GM06990 (cell line): ENCODE data around the gene SSH2.

Experiments
- DNase-seq: peaks from one replicate; pipeline ENCODE4 v3.0.0-alpha.2; 2011; ENCODE audit not compliant: insufficient read length; ENCODE audit errors: extremely low read depth
- H3K27me3 ChIP-seq: replicated peaks from 2 replicates; pipeline ENCODE4 v1.6.0; 2011; ENCODE audit warnings: low read length; ENCODE audit not compliant: control insufficient read depth, insufficient read depth
- H3K36me3 ChIP-seq: 2 replicates; pipeline ENCODE4 v1.5.1; 2011; ENCODE audit warnings: low read length; ENCODE audit not compliant: control insufficient read depth, insufficient read depth
- H3K4me3 ChIP-seq: replicated peaks from 2 replicates; pipeline ENCODE4 v1.5.1; 2011; ENCODE audit warnings: low read depth, mild to moderate bottlenecking, control low read depth, low read length
- CTCF ChIP-seq: IDR thresholded peaks from 2 replicates; pipeline ENCODE4 v1.5.1; 2011; ENCODE audit warnings: low read length, control low read depth, mild to moderate bottlenecking, inconsistent platforms; ENCODE audit not compliant: insufficient read depth, poor library complexity, severe bottlenecking

Gene SSH2

DNA sequence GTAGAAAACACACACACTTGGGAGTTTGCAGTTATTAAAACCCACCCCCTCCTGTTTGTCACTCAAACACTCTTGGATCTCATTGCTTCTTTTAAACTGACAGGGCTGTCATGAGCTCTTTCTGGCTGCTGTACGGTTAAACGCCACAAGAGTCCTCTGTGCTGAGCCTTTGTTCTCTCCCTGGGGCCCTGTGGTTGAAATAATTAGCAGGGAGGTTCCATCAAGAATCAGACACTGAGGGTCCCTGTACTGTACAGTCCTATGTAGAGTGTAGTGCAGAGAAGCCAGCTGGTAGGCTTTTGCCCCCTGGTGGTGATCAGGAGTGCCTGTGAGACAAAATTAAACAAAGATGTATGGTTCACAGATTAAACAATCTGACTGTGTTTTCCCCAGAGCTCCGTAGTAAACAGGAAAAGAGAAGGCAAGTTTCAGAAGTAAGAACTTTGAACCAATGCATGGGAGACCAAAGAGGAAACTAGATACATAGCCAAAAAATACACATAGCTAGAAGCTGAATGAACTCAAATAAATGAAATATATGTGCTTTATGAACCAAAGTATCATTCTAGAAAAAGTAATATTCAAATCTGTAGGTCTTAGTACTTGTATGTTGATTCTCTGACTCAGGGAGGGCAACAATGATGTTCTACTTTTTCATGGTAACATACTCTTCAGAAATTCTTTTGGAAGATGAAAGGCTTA is 1.4 kb upstream of the SSH2 start:
- TF ChIP-seq CTCF: peak; percentile 90
- H3K27me3 ChIP-seq: no peaks in the 10 kb centered on the region
- peak overlapping the region; percentile 95 for H3K4me3 ChIP-seq
- H3K36me3 ChIP-seq: no peaks in the 10 kb centered on the region
- DNase-seq: peak; percentile 79

DNA sequence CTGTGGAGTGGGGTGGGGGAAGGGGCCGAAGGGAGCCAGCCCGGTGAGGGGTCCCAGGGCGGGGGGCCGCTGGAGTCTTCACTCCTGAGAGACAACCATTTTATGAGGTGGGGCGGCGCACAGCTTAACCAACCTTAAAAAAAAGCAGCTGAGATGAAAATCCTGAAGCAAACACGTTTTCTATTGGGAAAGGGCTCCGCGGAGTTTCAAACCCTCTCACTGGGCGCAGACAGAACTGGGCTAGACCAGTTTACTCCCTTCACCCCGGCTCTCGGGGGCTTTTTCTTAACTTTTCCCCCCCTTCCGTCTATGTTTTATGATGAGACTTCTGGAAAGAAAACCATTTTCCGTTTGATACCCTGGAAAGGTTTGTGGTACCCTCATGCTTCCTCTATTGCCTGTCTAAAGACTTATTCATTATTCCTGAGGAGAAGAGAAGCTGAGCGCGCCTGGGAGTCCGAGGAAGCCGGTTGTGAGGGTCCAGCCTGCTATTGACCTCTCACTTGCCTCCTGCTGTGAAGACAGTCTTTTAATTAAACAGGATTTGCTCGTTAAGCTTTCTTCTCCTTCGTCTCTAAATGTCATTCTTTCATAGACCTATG is 482 bp upstream of the SSH2 start:
- no peaks in the 10 kb centered on the region for H3K27me3 ChIP-seq
- peak; percentile 18 for DNase-seq
- H3K4me3 ChIP-seq: peak overlapping the region; percentile 95
- no peaks in the 10 kb centered on the region for H3K36me3 ChIP-seq
- TF ChIP-seq CTCF: no peak

- H3K36me3 ChIP-seq: no peaks in the 10 kb centered on the region
- H3K27me3 ChIP-seq: no peaks in the 10 kb centered on the region
- peak; percentile 11 for DNase-seq
- no peak for TF ChIP-seq CTCF
- peak overlapping the region; percentile 95 for H3K4me3 ChIP-seq
Observed at GRCh38 chr17:29929006-29929532, 959 bp downstream of the SSH2 start.

DNA sequence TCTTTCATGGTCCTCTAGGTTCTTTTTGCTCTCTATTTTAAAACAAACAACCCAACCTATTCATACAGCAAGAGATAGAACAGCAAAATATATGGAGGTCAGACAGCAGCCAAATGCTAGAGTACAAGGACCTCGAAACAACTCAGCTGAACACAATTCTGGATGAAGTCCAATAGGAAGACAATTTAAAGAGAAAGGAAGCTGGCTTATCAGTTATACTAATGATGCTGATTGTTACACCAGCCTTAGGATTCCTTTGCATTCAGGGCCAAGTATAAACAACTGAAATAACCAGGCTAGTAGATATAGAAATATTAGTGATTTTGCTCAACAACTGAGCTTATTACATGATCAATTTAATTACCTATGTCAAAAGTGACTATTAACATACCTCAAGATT is 2.5 kb downstream of the SSH2 start:
- no peak for TF ChIP-seq CTCF
- no peaks in the 10 kb centered on the region for H3K27me3 ChIP-seq
- H3K4me3 ChIP-seq: no peak overlapping the region
- no peaks in the 10 kb centered on the region for H3K36me3 ChIP-seq
- DNase-seq: no peak

- H3K36me3 ChIP-seq: no peaks in the 10 kb centered on the region
Observed at GRCh38 chr17:29924786-29925185, 5.2 kb downstream of the SSH2 start.

More at GRCh38 chr17:29924786-29925185, 5.2 kb downstream of the SSH2 start:
- H3K4me3 ChIP-seq: no peak overlapping the region
- H3K27me3 ChIP-seq: no peaks in the 10 kb centered on the region
- no peak for TF ChIP-seq CTCF
- no peak for DNase-seq
